Bronchial epithelial cell (primary cell): ENCODE results near the gene CCDC91. TPM values are rescaled to one million over a fixed set of nuclear protein-coding genes. Genes with fewer than 3 reads are reported as not detected.

Source experiments
- DNase-seq: peaks from one replicate; pipeline ENCODE4 v3.0.0-alpha.2; 2010; ENCODE audit warnings: low read depth
- FAIRE-seq: peaks from 2 replicates; lab custom pipeline; 2011; peaks lifted over from hg19 to GRCh38; lab: Jason Lieb, UNC
- H3K27me3 ChIP-seq: 2 replicates; pipeline ENCODE4 v1.5.1; 2011; ENCODE audit warnings: low read length; ENCODE audit not compliant: control insufficient read depth, insufficient read depth
- H3K36me3 ChIP-seq: 2 replicates; pipeline ENCODE4 v1.5.1; 2011; ENCODE audit warnings: low read length; ENCODE audit not compliant: control insufficient read depth, insufficient read depth
- H3K4me3 ChIP-seq: 2 replicates; pipeline ENCODE4 v1.5.1; 2011; ENCODE audit warnings: mild to moderate bottlenecking, low read depth, low read length, control low read depth
- CTCF ChIP-seq: IDR thresholded peaks from 2 replicates; pipeline ENCODE4 v1.5.1; 2011; ENCODE audit warnings: mild to moderate bottlenecking, moderate library complexity, low read length, control low read depth, inconsistent platforms; ENCODE audit not compliant: insufficient read depth, severe bottlenecking
- total RNA-seq: library from RNA; depleted of rRNA; stranded (reverse); fragments of >200 nt; gene quantifications from 2 replicates; pipeline ENCODE4 v1.2.1, GENCODE V29; 2014

Gene CCDC91
- total RNA-seq, 1 donor from 2014 or later, result 26.3 TPM

GRCh38 chr12:28227251-28227650 is 37.0 kb downstream of the CCDC91 start:
- FAIRE-seq (no peak), DNase-seq (no peak)
- Histone ChIP-seq H3K36me3 (no peaks in the 10 kb centered on the region), H3K4me3 (no peak overlapping the region), H3K27me3 (no peaks in the 10 kb centered on the region)
- no peak for TF ChIP-seq CTCF

GRCh38 chr12:28231248-28231647 is 41.0 kb downstream of the CCDC91 start:
- FAIRE-seq, result no peak
- DNase-seq, result no peak

GRCh38 chr12:28232211-28232928 is 42.1 kb downstream of the CCDC91 start:
- Histone ChIP-seq H3K4me3 (no peak overlapping the region), H3K27me3 (no peaks in the 10 kb centered on the region), H3K36me3 (no peaks in the 10 kb centered on the region)
- DNase-seq (no peak), FAIRE-seq (no peak)
- TF ChIP-seq CTCF, result no peak

More at GRCh38 chr12:28231248-28231647, 41.0 kb downstream of the CCDC91 start:
- Histone ChIP-seq H3K27me3 (no peaks in the 10 kb centered on the region), H3K36me3 (no peaks in the 10 kb centered on the region), H3K4me3 (no peak overlapping the region)
- no peak for TF ChIP-seq CTCF

- TF ChIP-seq CTCF, result no peak
- peak; percentile 15 for DNase-seq
- FAIRE-seq, result no peak
Measured at GRCh38 chr12:28234444-28234843, 44.2 kb downstream of the CCDC91 start.

GRCh38 chr12:28235015-28235414 is 44.8 kb downstream of the CCDC91 start:
- H3K4me3 ChIP-seq, result no peak overlapping the region
- FAIRE-seq, result no peak
- H3K27me3 ChIP-seq, result no peaks in the 10 kb centered on the region
- no peak for TF ChIP-seq CTCF
- no peaks in the 10 kb centered on the region for H3K36me3 ChIP-seq
- DNase-seq, result no peak

More at GRCh38 chr12:28234444-28234843, 44.2 kb downstream of the CCDC91 start:
- Histone ChIP-seq H3K36me3 (no peaks in the 10 kb centered on the region), H3K4me3 (no peak overlapping the region), H3K27me3 (no peaks in the 10 kb centered on the region)
